GM12873 (cell line): ENCODE data around the gene SENP2.

Source experiments
- TF ChIP-seq, protein P1 (sequence below): IDR thresholded peaks from 2 replicates; pipeline ENCODE4 v1.5.1; 2012; ENCODE audit warnings: low read depth, mild to moderate bottlenecking, moderate library complexity, low read length, control low read depth; ENCODE audit not compliant: insufficient read depth; ENCODE audit errors: missing control alignments

SENP2 gene

DNA sequence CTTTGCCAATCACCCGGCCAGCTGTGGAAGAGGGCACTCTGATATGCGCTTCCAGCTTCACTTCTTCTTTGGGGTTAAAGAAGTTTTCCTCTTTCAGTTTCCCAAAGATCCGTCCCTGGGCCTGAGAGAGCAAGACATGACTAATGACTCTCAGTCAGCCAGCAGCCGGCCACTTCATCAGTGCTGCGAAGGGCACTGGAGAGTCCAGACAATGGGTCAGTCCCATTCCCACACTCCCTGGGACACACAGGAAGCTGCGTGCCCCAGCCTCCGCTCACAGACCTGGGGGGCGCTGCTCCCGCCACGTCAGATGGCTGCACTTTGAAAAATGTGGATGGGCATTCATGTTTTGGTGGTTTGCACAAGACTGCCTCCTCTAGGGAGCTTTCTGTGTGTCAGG, 63.3 kb downstream of the SENP2 start:
- TF ChIP-seq, protein P1, sequence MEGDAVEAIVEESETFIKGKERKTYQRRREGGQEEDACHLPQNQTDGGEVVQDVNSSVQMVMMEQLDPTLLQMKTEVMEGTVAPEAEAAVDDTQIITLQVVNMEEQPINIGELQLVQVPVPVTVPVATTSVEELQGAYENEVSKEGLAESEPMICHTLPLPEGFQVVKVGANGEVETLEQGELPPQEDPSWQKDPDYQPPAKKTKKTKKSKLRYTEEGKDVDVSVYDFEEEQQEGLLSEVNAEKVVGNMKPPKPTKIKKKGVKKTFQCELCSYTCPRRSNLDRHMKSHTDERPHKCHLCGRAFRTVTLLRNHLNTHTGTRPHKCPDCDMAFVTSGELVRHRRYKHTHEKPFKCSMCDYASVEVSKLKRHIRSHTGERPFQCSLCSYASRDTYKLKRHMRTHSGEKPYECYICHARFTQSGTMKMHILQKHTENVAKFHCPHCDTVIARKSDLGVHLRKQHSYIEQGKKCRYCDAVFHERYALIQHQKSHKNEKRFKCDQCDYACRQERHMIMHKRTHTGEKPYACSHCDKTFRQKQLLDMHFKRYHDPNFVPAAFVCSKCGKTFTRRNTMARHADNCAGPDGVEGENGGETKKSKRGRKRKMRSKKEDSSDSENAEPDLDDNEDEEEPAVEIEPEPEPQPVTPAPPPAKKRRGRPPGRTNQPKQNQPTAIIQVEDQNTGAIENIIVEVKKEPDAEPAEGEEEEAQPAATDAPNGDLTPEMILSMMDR, result no peak

- TF ChIP-seq, protein P1, result no peak
These were observed 65.9 kb downstream of the SENP2 start for GRCh38 chr3:185651971-185652370.

GRCh38 chr3:185653949-185654757, 68.1 kb downstream of the SENP2 start:
- TF ChIP-seq, protein P1, result no peak

DNA sequence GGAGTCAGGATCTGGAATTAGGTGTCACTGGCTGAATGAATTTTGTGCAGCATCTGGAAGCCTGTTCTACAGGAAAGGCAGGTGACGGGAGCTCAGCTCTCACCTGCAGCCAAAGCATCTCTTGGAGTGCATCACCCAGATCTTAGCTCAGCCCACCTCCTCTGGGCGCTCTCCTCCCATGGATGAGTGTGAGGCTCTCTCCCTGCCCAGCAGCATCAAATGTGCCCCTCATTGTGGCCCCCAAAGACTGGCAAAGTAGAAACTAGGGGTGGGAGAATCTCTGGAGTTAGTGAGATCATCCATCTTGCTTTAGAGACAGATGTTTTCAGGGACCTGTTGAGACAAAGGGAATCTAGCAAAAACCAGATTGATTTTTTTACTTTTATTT, 68.7 kb downstream of the SENP2 start:
- TF ChIP-seq, protein P1, result no peak

- TF ChIP-seq, protein P1, result no peak
These were observed 69.6 kb downstream of the SENP2 start for GRCh38 chr3:185655426-185656320.

DNA sequence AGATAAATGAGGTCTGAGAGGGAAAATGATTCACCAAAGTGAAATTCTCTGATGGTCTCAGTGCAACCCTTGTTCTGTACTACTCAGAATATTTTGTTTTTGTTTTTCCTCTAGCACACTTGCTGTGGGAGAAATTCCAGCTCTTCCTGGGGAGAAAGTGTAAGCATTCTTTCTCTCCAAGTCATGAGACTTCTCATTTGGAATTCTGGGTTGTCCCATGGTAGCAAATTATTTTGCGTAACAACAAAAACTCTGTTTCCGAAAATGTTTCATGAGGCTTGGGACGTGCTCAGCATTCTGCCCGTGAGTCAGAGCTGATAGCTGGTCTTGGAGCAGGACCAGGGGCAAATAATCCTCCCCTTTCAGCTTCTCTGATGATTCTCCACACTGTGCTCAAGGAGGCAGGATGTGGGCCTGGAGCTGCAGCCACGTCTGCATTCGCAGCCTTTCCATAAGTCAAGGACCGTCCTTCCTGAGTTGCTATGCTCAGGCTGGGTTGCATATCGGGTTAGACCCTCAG, 70.3 kb downstream of the SENP2 start:
- TF ChIP-seq, protein P1, result no peak

- TF ChIP-seq, protein P1, result no peak
These were observed 71.1 kb downstream of the SENP2 start for GRCh38 chr3:185657211-185657610.
